Left ventricle myocardium superior (tissue), 1 donor: ENCODE measurements around the gene BMAL1. TPM values are rescaled to one million over a fixed set of nuclear protein-coding genes. Genes with fewer than 3 reads are reported as not detected.

Experiments used
- ATAC-seq: fragments of 200-7000 bp; cut with Tn5 transposase; one replicate; pipeline ENCODE4 v1.9.1; 2020; ENCODE audit warnings: mild to moderate bottlenecking, moderate library complexity
- DNase-seq: peaks from one replicate; pipeline ENCODE4 v3.0.0-alpha.2; 2020
- intact Hi-C: fragments of 100-400 bp; cut with micrococcal nuclease; formaldehyde crosslinking; loops from one replicate; pipeline ENCODE4 v1.11.0; 2022
- total RNA-seq: library from RNA; stranded (reverse); fragmentation: NEBNext Ultra II Directional; extraction: Animal tissue kit (Norgen Biotek cat#: 25700); gene quantifications from one replicate; pipeline ENCODE4 v1.2.1, GENCODE V29; 2021
- donor health status: DM: no; HTN: yes; CAD: no; lungs with severe emphysema.

BMAL1 gene
- total RNA-seq, 1 donor from 2014 or later: 4.6 TPM

DNA sequence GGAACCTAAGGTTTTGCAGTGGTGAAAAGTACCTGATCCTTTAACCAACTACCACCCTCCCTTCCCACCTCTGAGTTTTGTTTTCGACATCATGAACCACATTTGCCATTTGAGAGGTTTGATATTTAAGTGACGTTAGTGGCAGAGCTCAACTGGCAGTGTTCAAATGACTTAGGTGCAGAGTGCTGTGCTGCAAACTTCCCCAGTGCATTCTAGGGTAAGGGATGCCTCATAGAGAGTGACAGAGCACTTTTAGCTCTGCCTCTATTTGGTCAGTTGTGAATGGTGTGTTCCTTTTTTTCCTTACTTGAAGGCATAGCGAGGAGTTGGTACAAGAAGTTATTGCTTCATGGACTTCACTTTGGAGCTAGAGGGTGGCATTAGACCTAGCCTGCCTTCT lies 9.4 kb downstream of the BMAL1 start:
- DNase-seq: no peak
- intact Hi-C loops: no loop called here
- no peak for ATAC-seq

DNA sequence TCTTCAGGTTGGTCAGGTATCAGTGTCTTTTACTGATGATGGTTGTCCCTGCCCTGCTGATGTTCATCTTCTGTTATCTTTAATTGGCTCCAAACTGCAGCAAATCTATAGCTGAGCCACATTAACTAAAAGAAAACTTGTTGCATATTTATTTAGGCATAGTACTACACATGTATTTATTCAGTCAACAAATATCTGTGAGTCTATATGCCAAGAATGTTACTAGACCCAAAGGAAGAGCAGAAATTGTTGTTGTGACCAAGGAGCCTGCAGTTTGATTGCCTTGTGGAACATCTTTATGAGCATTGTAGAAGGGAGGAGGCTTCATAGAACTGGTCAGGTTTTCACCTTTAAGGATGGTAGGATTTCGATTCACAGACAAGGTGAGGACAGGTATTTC lies 10.1 kb downstream of the BMAL1 start:
- no peak for DNase-seq
- intact Hi-C loops: no loop called here
- ATAC-seq: no peak

DNA sequence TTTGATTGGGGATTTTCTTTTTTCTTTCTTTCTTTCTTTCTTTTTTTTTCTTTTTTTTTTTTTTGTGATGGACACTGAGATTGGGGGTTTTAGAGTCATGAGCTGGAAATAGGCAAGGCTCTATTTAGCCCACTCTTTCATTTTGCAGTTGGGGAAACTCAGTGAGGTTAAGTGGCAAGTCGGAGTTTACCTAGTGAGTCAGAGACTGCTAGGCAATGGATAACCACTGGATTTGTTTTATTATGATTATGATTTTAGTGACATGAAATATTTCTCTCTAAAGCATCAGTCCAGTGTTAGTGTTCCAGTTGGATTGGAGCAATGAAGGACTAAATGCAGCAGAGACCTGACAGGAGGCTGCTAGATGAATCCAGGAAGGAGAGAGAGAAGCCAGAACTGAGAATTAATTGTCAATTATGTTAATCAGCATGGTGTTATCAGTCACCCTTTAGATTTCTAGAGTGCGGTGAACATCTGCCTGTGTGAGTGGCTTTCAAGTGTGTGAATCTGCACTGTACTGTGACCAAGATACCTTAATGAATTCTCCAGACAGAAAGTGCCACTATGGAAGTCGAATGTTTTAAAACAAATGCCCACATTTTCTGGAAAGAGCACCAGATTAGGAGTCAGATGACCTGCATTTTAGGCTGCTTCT lies 10.9 kb downstream of the BMAL1 start:
- intact Hi-C loops: no loop called here
- DNase-seq (no peak), ATAC-seq (no peak)

DNA sequence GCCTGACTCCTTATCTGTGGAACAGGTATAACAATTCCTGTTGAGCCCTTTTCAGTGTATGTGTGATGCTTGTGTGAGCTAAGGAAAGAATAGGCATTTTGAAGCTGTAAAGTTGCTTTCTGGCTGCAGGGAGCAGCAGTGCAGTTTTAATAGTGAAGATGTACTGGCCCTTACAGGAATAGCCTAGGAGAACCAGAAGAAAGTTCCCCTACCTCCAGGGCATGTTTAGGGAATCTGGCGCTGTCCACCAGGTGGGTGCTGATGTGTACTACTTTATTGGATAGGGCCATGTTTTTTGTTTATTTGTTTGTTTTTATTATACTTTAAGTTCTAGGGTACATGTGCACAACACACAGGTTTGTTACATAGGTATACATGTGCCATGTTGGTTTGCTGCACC lies 11.5 kb downstream of the BMAL1 start:
- no peak for ATAC-seq
- no peak for DNase-seq
- intact Hi-C loops: no loop called here

DNA sequence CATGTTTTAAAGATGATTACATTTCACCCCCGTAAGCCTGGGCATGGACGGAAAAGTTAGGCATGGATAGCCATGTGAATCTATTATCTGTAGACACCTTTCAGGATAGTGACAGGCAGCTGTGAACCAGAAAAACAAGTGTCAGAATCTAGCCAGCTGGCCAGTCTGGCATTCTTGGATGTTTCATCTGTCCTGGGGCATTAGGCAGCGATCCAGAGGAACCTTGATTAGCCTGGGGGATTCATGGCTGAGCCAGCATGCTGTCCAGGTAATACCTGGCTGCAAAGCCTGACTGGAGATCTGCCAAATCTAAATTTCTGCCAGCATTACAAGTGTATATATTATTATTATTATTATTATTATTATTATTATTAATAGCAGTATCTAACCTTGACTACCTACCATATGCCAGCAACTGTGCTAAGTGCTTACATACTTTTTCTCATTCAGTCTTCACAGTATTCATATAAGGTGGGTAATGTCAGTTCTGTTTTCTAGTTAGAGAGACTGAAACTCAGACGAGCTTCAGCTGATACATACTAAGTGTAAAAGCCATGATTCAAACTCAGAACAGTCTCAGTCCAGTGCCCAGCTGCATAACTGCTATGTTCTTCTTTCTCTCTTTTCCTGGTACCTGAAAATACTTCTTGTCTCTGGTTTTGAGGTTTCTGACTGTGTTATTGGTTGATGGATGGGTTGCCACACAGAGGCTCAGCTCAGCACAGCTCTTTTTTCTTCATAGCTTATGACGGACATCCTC lies 12.8 kb downstream of the BMAL1 start:
- ATAC-seq: no peak
- no peak for DNase-seq
- intact Hi-C loops: no loop called here

DNA sequence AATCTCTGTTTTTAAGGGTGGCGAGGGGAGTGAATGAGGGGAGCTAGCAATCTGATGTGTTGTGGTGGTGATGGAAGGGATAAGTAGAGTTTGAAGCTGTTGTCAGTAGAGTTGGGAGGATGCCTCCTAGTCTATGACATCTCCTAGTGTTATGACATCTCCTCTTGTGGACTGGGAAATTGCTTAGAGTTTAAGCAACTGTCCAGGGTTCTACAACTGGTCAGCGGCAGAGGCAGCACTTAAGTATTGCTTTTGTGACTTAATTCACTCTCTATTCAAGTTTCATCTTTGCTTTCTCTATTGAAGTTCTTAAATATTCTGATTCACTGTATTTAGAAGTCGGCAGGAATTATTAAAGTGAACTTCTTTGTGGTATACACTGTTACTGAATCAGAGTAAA lies 13.8 kb downstream of the BMAL1 start:
- intact Hi-C loops: no loop called here
- ATAC-seq (no peak), DNase-seq (no peak)

DNA sequence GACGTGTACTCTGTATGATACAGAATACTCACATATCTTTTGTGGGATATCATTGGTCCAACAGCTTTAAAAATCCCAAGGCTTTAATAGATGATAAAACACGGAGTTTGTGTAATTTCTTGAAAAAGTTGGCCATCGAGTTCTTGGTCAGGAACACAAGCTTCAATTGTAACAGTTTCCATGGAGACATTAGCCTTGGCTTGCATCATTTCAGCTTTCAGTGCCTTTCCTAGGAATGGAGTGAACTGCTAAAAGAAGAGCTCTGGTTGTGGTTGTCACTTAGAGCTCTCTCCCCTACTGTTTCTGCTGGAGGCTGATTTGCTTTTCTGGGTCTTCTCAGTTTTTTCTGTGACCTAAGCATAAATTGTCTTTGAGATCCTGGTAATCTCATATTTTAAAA lies 14.2 kb downstream of the BMAL1 start:
- ATAC-seq: no peak
- intact Hi-C loops: no loop called here
- DNase-seq: no peak

DNA sequence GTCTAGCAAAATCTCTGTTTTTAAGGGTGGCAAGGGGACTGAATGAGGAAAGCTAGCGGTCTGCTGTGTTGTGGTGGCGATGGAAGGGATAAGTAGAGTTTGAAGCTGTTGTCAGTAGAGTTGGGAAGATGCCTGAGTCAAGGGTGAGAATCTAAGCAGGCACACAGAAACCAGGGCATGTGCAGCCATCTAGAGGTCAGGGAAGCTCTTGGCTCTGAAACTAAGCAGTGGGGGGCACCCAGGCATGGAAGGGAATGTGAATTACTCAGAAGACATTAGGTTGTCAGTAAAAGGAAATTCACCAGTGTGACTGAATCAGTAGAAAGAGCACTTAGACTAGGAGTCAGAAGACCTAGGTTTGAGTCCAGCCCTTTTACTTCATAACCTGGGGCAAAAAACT lies 15.4 kb downstream of the BMAL1 start:
- DNase-seq: no peak
- ATAC-seq: no peak
- intact Hi-C loops: no loop called here

DNA sequence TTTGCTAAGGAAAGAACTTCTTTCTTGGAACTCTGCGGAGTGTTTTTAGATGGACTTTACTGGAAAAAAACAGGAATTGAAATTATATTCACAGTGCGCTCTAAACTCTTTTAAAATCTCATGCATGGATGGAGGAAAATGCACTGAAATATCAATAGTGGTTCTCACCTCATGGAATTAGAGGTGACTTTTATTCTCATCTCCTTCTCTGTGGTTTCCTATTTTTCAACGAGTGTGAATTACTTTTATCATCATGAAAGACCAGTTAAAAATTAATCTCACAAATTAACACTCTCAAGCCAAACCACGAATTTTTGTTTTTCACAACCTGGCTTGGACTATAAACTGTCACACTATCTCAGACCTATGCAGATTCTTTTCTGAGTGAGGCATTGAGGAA lies 16.6 kb downstream of the BMAL1 start:
- intact Hi-C loops: no loop called here
- no peak for DNase-seq
- ATAC-seq: no peak

DNA sequence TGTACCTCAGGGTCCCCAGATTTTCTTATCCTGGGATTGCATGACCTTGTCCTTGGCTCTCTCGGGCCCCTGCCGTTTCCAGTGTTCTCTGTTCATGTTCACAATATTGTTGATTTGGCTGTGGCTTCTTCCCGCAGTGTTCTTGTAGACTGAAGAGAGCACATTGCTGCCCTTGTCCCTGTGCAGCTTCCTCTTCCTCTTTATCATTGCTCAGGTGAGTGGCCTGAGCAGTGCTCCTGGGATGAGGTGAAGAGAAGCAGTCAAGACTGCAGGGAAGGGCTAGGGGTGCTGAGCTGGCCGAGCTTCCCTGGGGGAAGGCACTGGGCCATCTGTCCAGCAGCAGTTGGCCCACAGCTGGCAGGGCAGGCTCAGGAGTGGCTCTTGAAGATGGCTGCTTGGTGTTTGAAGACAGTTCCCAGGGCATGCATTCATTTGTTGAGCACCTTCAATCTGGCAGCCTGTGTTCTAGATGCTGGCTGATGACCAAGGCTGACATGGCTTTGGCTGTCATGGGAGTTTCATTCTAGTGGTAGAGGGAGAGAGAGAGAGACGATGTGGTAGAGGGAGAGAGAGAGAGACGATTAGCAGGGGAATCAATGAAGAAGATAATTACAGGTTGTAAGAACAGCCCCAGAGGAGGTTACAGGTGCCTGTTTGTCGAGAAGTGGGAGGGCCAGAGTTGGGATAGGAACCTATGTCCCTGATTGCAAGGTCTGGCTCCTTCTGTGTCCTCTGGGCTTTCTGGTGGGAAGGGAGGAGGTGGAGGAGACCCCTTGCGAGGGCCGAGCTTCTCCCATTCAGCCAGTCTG lies 17.4 kb downstream of the BMAL1 start:
- DNase-seq (peak; percentile 33), ATAC-seq (peak; percentile 61)
- intact Hi-C loops: no loop called here

DNA sequence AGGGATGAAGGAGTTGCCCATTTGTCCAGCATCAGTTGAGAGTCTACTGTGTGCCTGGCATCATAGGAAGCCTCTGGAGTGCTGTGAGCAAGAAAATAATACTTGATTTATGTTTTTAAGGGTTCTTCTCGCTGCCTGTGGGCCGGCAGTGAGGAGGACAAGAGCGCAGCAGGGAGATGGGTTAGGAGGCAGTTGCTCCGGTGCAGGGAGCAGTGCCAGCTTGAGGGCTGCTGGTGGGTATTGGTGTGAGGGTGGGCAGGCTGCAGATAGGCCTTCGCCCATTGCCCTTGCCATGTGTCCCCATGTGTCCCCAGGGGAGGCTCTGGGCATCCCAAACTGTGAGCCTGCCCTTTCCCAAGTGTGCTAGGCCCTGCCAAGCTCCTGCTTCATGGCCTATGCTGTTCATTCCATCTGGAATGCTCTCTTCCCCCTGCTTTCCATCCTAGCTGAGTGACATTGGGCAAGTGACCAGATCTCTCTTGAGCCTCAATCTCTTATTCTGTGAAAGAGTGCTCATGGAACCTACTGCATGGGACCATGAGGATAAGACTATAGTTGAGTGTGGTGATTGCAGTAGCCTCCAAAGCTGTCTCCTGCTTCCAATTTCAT lies 19.8 kb downstream of the BMAL1 start:
- DNase-seq: no peak
- intact Hi-C loops: no loop called here
- ATAC-seq: peak; percentile 51

DNA sequence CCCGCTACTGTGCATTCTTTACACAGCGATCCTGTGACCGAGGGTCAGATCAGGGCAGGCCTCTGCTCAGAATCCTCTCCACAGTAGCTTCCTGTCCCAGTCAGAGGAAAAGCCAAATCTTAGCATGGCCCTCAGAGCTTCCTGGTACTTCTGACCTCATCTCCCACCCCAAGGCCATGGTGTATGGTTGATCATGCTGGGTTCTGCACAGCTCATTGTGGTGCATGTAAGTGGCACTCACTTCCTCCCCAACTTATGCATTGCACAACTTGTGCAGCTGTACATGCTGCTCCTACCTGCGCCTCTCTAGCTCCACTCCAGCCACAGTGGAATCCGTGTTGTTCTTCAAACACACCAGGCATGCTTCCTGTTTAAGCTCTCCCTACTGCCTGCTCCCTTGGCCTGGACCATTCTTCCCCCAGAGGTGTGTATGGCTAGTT lies 20.3 kb downstream of the BMAL1 start:
- DNase-seq: no peak
- intact Hi-C loops: no loop called here
- peak; percentile 56 for ATAC-seq

DNA sequence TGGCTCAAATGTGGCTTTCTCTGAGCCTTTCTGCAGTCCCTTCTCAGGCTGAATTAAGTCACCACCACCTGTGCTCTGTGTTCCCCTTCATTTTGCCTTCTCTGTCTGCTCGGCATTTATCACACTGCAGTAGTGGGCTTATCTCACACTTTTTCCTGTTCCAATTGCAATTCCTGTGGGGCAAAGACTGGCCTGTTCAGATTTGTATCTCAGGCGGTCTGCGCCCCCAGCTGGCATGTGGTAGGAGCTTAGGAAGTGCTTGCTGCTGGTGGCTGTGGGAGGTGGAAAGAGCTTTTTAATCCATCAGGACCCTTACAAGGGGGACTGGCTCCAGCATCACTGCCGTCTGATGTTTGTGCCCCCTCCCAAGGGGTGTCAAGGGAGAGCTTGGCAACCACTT lies 21.2 kb downstream of the BMAL1 start:
- no peak for DNase-seq
- no peak for ATAC-seq
- intact Hi-C loops: no loop called here

DNA sequence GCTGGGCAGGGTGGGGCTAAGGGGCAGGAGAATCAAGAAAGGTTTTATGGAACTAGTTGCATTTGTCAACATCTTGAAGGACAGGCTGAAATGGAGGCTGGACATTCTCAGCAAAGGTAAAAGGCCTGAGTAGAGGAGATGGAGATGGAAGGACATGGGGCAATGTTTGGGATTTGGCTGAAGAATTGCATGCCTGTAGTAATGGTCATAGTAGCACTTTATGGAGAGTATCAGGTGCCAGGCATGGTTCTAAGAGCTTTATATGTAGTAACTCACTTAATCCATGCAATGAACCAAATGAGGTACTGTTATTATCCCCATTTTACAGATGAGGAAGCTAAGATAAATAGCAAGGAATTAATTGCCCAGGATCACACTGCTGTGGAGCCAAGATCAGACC lies 23.9 kb downstream of the BMAL1 start:
- ATAC-seq (no peak), DNase-seq (no peak)
- intact Hi-C loops: no loop called here

DNA sequence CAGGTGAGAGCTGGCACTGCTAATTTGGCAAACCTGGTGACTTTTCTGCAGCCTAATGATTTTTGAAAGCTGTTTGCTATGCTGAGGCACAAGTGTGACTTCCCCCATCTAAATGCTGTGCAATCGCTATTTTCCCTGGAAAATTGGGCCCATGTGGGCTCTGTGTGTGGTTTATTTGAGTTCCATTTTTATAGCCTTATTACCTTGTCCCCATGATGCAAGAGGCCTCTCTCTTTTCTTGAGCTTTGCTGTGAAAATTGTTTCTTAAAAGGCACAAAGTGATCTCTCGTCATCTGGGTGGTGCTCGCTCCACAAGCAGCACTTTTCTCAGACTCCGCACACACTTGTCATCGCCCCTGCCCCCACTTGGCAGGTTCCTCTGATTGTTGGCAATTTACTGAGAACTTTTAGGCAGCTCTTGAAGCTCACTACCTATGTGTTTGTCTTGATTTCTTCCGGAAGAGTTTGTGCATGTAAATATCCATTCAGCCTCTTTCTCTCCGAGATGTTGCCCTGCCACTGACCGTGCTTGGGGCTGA lies 24.9 kb downstream of the BMAL1 start:
- intact Hi-C loops: no loop called here
- ATAC-seq: no peak

DNA sequence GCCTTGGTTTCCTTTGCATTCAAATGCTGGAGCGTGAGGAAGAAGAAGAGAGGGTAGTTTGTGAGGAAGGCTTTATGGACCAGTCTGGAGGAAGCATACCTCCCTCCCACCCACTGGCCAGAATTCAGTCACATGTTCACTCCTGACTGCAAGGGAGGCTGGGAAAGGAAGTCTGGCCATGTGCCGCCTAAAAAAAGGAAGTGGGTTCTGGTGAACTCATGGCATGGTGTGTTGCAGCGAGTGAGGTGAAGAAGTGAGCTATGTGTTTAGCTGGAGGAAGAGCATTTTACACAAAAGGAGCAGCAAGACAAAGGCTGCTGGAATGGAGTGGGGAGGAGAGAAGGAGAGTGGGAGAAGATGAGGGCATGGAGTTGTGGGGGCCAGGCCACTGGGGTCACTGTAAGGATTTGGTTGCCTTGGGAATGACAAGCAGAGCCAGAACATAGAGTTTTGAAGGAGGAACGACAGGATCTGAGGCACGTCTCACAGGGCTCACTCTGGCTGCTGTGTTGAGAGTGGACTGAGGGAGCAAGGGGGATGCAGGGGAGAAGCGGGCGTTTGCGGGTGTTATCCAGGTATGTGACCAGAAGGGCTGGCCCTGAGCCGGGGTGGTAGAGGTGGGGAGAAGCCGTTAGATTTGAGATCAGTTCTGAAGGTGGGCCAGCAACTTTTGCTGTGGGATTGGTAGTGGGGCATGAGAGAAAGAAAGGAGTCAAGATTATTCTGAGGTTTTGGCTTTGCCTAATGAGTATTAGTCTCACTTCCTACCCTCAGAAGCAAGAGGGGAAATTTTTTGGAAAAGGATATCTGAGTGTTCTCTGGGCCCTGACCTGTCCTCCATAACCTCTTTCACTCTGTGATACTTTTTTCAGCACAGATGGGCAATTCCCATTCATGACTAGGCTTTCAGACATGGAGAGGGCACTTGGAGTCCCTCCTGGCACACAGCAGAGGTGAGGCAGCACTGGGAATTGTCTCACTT lies 26.4 kb downstream of the BMAL1 start:
- ATAC-seq (no peak), DNase-seq (no peak)
- intact Hi-C loops: no loop called here

More for the DNA sequence above, 24.9 kb downstream of the BMAL1 start:
- DNase-seq: no peak

DNA sequence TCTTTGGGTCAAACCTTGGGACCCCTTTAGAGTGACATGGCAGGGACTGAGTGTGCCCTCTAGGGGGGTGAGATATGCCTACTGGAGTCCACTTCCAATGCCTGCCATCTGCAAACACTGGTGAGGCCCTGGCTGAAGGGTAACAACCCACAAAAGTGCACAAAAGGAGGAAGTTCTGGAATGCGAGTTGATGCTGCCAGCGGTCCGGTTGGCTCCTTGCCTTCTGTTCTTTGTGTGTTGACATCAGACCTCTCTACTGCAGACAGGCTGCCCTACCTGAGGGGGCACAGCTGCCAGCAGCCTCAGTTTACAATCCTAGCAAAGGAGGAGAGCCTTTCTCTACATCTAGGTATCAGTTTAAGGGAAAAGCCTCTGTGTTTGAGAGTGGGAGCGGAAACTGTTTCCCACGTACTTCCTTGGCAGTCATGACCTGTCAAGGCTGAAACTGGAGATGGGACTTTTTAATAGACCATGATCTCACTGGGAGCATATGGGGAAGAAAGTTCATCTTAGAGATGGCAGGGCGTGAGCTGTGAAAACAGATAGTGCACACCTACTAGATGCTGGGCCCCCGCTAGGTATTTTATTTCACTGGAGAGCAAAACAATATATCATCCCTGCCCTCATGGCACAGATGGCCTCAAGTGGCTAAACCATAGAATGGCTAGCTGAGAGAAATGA lies 27.2 kb downstream of the BMAL1 start:
- ATAC-seq: peak; percentile 77

DNA sequence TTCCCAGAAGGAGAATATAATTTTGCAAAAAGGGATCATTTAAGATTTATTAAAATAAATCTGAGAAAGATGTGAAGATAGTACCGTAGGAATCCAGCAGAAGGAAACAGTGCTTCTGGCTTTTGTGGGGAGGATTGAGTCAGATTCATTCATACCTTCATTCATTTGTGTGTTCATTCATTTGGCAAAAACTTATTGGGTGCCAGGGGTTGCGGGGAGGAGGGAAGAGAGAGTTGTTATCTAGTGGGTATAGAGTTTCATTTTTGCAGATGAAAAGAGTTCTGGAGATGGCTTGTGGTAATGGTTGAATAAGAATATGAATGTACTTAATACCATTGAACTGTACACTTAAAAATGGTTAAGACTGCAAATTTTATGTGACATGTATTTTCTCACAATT lies 31.1 kb downstream of the BMAL1 start:
- no peak for DNase-seq
- intact Hi-C loops: no loop called here
- ATAC-seq: no peak

More for the DNA sequence above, 27.2 kb downstream of the BMAL1 start:
- intact Hi-C loops: no loop called here
- DNase-seq: peak; percentile 50
